SK-N-SH (cell line): ENCODE results near the gene CDH4. TPM values are rescaled to one million over a fixed set of nuclear protein-coding genes. Genes with fewer than 3 reads are reported as not detected.

Source experiments
- CTCF ChIA-PET: fragments of 300-600, 350-600 bp; formaldehyde crosslinking; extraction: SDS; loops from one replicate; lab custom pipeline; 2021; lab: Yijun Ruan, JAX
- POLR2A ChIA-PET: fragments of 350-600 bp; sonication (Branson Sonifier 250); formaldehyde crosslinking; extraction: SDS; loops from one replicate; lab custom pipeline; 2020; ENCODE audit warnings: antibody characterized with exemption, inconsistent platforms; lab: Yijun Ruan, JAX
- DNase-seq: peaks from one replicate; pipeline ENCODE4 v3.0.0; 2012
- H2AFZ ChIP-seq: fragments of 200-600 bp; sonication (generic); 2 replicates; pipeline ENCODE4 v1.8.1; 2016; ENCODE audit warnings: antibody characterized with exemption, mild to moderate bottlenecking, low read depth
- H3F3A ChIP-seq: fragments of 200-600 bp; sonication (generic); replicated peaks from 2 replicates; pipeline ENCODE3; 2016; ENCODE audit warnings: antibody characterized with exemption, mild to moderate bottlenecking; ENCODE audit not compliant: insufficient read depth
- H3K27ac ChIP-seq, 2 experiments: fragments of 200-500 bp in 1 of 2; fragments of 200-600 bp in 1 of 2; sonication (Bioruptor generic) in 1 of 2; sonication (generic), shearing (Covaris generic) in 1 of 2; 2 replicates each; pipeline versions ENCODE4 v1.5.1 to v1.6.1; 2014 to 2016; ENCODE audit warnings: low read depth in 2 of 2, inconsistent platforms in 1 of 2, low read length in 1 of 2, mild to moderate bottlenecking in 1 of 2, mixed read lengths in 1 of 2
- H3K27me3 ChIP-seq: fragments of 200-600 bp; sonication (generic), shearing (Covaris generic); 2 replicates; pipeline ENCODE4 v1.6.1; 2016; ENCODE audit warnings: mixed run types; ENCODE audit not compliant: insufficient read depth
- H3K36me3 ChIP-seq, 2 experiments: fragments of 200-500 bp in 1 of 2; fragments of 200-600 bp in 1 of 2; sonication (Bioruptor generic) in 1 of 2; sonication (generic) in 1 of 2; replicated peaks in 1 of 2; 2 replicates each; pipeline versions ENCODE3 to v1.5.1; 2014 to 2016; ENCODE audit warnings: low read length in 1 of 2, mild to moderate bottlenecking in 1 of 2; ENCODE audit not compliant: insufficient read depth in 2 of 2, control insufficient read depth in 1 of 2
- H3K4me1 ChIP-seq, 2 experiments: fragments of 200-500 bp in 1 of 2; fragments of 200-600 bp in 1 of 2; sonication (Bioruptor generic) in 1 of 2; sonication (generic), shearing (Covaris generic) in 1 of 2; 2 replicates each; pipeline versions ENCODE4 v1.5.1 to v1.6.1; 2014 to 2016; ENCODE audit warnings: low read depth in 1 of 2, low read length in 1 of 2, mixed run types in 1 of 2; ENCODE audit not compliant: insufficient read depth in 2 of 2, control insufficient read depth in 1 of 2
- H3K4me2 ChIP-seq: fragments of 200-600 bp; sonication (generic), shearing (Covaris generic); 2 replicates; pipeline ENCODE4 v1.6.1; 2017; ENCODE audit warnings: mixed run types
- H3K4me3 ChIP-seq, 2 experiments: fragments of 200-500 bp in 1 of 2; fragments of 200-600 bp in 1 of 2; sonication (Bioruptor generic) in 1 of 2; sonication (generic), shearing (Covaris generic) in 1 of 2; 2 replicates each; pipeline versions ENCODE4 v1.5.1 to v1.8.1; 2014 to 2016; ENCODE audit warnings: low read depth in 2 of 2, inconsistent platforms in 1 of 2, low read length in 1 of 2, mild to moderate bottlenecking in 1 of 2, mixed read lengths in 1 of 2, moderate library complexity in 1 of 2
- H3K79me2 ChIP-seq: fragments of 200-600 bp; sonication (generic); 2 replicates; pipeline ENCODE4 v1.8.1; 2017; ENCODE audit warnings: mild to moderate bottlenecking; ENCODE audit not compliant: insufficient read depth
- H3K9ac ChIP-seq: fragments of 200-600 bp; sonication (generic); 2 replicates; pipeline ENCODE4 v1.6.1; 2017; ENCODE audit warnings: mixed run types
- H3K9me2 ChIP-seq: fragments of 200-600 bp; sonication (generic); 2 replicates; pipeline ENCODE4 v1.6.1; 2017; ENCODE audit warnings: mixed run types
- H3K9me3 ChIP-seq: fragments of 200-600 bp; sonication (generic); 2 replicates; pipeline ENCODE4 v1.6.1; 2017; ENCODE audit warnings: mixed run types, mild to moderate bottlenecking, moderate library complexity
- H4K20me1 ChIP-seq: fragments of 200-600 bp; sonication (generic); 2 replicates; pipeline ENCODE4 v1.6.1; 2017; ENCODE audit warnings: mild to moderate bottlenecking, mixed run types; ENCODE audit not compliant: insufficient read depth
- EZH2phosphoT487 ChIP-seq: fragments of 200-600 bp; sonication (generic); IDR thresholded peaks from 2 replicates; pipeline ENCODE4 v1.6.1; 2017; ENCODE audit warnings: low read depth, mixed run types, mild to moderate bottlenecking, antibody characterized with exemption, moderate library complexity, borderline replicate concordance
- FOXM1 ChIP-seq: IDR thresholded peaks from 2 replicates; pipeline ENCODE4 v1.4.0; 2012; ENCODE audit warnings: low read depth, mild to moderate bottlenecking
- GATA2 ChIP-seq: sonication (generic); formaldehyde crosslinking; IDR thresholded peaks from 2 replicates; pipeline ENCODE4 v1.5.0; 2020; ENCODE audit warnings: mild to moderate bottlenecking, missing genetic modification reagents
- MEF2A ChIP-seq: IDR thresholded peaks from 2 replicates; pipeline ENCODE4 v1.4.0; 2012; ENCODE audit warnings: low read depth, borderline replicate concordance
- RCOR1 ChIP-seq: fragments of 150-350 bp; IDR thresholded peaks from 2 replicates; pipeline ENCODE4 v1.6.1; 2017; ENCODE audit warnings: antibody characterized with exemption, low read length
- RXRA ChIP-seq: IDR thresholded peaks from 2 replicates; pipeline ENCODE4 v1.4.0; 2012; ENCODE audit warnings: low read depth, mild to moderate bottlenecking, borderline replicate concordance
- SIN3A ChIP-seq: IDR thresholded peaks from 2 replicates; pipeline ENCODE4 v1.6.1; 2012; ENCODE audit warnings: low read depth, mild to moderate bottlenecking, low read length, moderate library complexity, borderline replicate concordance
- SMC3 ChIP-seq: IDR thresholded peaks from 2 replicates; pipeline ENCODE4 v1.6.1; 2012; ENCODE audit warnings: low read depth, low read length, improper control_type of control experiment
- YY1 ChIP-seq: IDR thresholded peaks from 2 replicates; pipeline ENCODE4 v1.4.0; 2012; ENCODE audit warnings: low read depth, mild to moderate bottlenecking
- WGBS: methylation state at CpG from one replicate; pipeline ENCODE4 v1.1.6; 2017; ENCODE audit warnings: low lambda C conversion rate; 5-methylcytosine and 5-hydroxymethylcytosine counted together
- polyA plus RNA-seq, 3 experiments: library from polyadenylated mRNA; depleted of rRNA; stranded (reverse); fragments of >200 nt; gene quantifications; 2 replicates each; pipeline ENCODE4 v1.2.3, GENCODE V29; 2012
- TF ChIP-seq, protein P1 (sequence below): IDR thresholded peaks from 2 replicates; pipeline ENCODE4; 2012
- TF ChIP-seq, protein P2 (sequence below): IDR thresholded peaks from 2 replicates; pipeline ENCODE4 v1.4.0; 2012; ENCODE audit warnings: low read depth, borderline replicate concordance

Gene CDH4
- polyA plus RNA-seq, 1 of the 3 experiments (the other 2 are of a cell fraction): not detected

DNA sequence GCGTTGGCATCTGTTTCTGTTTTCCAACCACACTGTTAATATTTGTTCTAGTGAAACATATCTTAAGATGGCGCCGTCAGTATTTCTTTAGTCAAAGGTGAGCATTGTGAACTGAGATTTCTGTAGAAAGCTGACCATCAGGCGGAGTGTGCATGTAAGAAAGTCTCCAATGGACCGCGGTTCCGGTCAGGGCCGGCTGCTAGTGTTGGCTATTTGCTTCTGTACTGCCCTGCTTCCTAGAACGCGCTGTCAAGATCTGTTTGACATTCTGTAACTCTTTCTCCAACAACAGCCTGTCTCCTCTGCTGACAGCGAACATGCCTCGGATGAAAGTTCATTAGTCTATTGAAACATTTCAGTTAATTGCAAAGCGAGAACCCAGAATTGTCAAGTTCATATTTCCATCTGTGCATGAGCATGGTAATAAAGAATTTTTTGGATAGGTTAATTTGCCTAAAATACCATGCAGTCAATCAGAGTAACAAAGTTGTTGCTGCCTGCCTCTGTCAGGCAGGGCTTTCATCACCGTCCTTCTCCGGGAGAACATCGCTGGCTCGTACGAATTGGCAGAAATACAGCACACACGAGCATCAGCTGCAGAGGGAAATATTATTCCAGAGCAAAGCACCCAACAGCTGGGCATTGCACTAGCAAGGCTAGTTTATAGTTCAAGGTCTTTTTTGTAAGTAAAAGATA lies 369.1 kb downstream of the CDH4 start:
- Histone ChIP-seq H3K27me3 (no peaks in the 10 kb centered on the region), H3K4me2 (no peak overlapping the region), H3K4me1 (no peaks in the 10 kb centered on the region), H3K9me3 (no peaks in the 10 kb centered on the region), H3K9ac (no peak overlapping the region), H3K4me3 (no peak overlapping the region), H3K9me2 (no peaks in the 10 kb centered on the region), H3K27ac (no peak overlapping the region), H4K20me1 (no peaks in the 10 kb centered on the region), H3F3A (no peaks in the 10 kb centered on the region), H3K79me2 (no peaks in the 10 kb centered on the region), H3K36me3 (no peaks in the 10 kb centered on the region), H2AFZ (no peak overlapping the region)
- DNase-seq: no peak
- POLR2A ChIA-PET: no interaction called here
- WGBS: 61% methylated on average over 19 of the region's 19 CpGs
- CTCF ChIA-PET: no interaction called here
- TF ChIP-seq SIN3A (no peak), EZH2phosphoT487 (no peak), RCOR1 (no peak), SMC3 (no peak), RXRA (no peak), GATA2 (CRISPR knock-in tag) (no peak), YY1 (no peak)
- TF ChIP-seq, protein P1, sequence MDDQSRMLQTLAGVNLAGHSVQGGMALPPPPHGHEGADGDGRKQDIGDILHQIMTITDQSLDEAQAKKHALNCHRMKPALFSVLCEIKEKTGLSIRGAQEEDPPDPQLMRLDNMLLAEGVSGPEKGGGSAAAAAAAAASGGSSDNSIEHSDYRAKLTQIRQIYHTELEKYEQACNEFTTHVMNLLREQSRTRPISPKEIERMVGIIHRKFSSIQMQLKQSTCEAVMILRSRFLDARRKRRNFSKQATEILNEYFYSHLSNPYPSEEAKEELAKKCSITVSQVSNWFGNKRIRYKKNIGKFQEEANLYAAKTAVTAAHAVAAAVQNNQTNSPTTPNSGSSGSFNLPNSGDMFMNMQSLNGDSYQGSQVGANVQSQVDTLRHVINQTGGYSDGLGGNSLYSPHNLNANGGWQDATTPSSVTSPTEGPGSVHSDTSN: no peak
- TF ChIP-seq, protein P2, sequence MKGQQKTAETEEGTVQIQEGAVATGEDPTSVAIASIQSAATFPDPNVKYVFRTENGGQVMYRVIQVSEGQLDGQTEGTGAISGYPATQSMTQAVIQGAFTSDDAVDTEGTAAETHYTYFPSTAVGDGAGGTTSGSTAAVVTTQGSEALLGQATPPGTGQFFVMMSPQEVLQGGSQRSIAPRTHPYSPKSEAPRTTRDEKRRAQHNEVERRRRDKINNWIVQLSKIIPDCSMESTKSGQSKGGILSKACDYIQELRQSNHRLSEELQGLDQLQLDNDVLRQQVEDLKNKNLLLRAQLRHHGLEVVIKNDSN: no peak

DNA sequence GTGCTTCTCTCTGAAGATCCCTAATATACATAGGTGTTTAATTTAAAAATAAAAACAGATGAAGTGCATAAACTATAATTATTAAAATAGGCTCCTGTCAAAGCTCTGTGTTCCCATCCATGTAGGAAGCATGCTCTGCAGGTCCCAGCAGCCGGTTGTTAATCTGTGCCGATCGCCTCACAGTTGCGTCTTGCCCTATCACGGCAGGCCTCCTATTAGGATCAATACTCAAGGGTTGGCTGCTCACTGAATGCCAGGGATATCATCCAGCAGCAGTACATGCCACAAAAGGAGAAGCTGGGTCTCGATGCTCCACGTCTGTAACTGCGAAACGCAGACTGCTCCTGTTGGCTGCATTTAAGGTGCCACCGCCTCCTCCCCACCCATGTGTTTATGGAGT lies 369.8 kb downstream of the CDH4 start:
- CTCF ChIA-PET: no interaction called here
- TF ChIP-seq FOXM1: no peak
- no peak for TF ChIP-seq MEF2A
- TF ChIP-seq RXRA: no peak
- no peak for TF ChIP-seq EZH2phosphoT487
- Histone ChIP-seq H3K27me3 (no peaks in the 10 kb centered on the region), H3F3A (no peaks in the 10 kb centered on the region), H3K4me3 (no peak overlapping the region), H3K36me3 (no peaks in the 10 kb centered on the region), H3K4me1 (no peaks in the 10 kb centered on the region), H3K79me2 (no peaks in the 10 kb centered on the region), H2AFZ (no peak overlapping the region), H4K20me1 (no peaks in the 10 kb centered on the region), H3K9me2 (no peaks in the 10 kb centered on the region), H3K9ac (no peak overlapping the region), H3K27ac (no peak overlapping the region), H3K9me3 (no peaks in the 10 kb centered on the region), H3K4me2 (no peak overlapping the region)
- 63% methylated on average over 8 of the region's 10 CpGs for WGBS
- no peak for DNase-seq
- POLR2A ChIA-PET: no interaction called here
